Neural progenitor cell (in vitro differentiated cells): ENCODE data around the gene DBH.

Source experiments
- EZH2 ChIP-seq: fragments of 200-600 bp; sonication (generic); IDR thresholded peaks from 2 replicates; pipeline ENCODE4 v1.6.1; 2017; ENCODE audit warnings: antibody characterized with exemption, mild to moderate bottlenecking, moderate library complexity
- TF ChIP-seq, protein P1 (sequence below): fragments of 200-600 bp; sonication (generic); IDR thresholded peaks from 2 replicates; pipeline ENCODE4 v1.5.1; 2017; ENCODE audit warnings: antibody characterized with exemption, mild to moderate bottlenecking

- TF ChIP-seq, protein P1, sequence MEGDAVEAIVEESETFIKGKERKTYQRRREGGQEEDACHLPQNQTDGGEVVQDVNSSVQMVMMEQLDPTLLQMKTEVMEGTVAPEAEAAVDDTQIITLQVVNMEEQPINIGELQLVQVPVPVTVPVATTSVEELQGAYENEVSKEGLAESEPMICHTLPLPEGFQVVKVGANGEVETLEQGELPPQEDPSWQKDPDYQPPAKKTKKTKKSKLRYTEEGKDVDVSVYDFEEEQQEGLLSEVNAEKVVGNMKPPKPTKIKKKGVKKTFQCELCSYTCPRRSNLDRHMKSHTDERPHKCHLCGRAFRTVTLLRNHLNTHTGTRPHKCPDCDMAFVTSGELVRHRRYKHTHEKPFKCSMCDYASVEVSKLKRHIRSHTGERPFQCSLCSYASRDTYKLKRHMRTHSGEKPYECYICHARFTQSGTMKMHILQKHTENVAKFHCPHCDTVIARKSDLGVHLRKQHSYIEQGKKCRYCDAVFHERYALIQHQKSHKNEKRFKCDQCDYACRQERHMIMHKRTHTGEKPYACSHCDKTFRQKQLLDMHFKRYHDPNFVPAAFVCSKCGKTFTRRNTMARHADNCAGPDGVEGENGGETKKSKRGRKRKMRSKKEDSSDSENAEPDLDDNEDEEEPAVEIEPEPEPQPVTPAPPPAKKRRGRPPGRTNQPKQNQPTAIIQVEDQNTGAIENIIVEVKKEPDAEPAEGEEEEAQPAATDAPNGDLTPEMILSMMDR: no peak
- no peak for TF ChIP-seq EZH2
Measured at GRCh38 chr9:133647148-133647547, 11.0 kb downstream of the DBH start.
